Stimulated activated CD8-positive, alpha-beta memory T cell treated with anti-CD3 and anti-CD28 coated beads, Interleukin-15, amount 100 ng/mL, for 48 hours (primary cell): ENCODE results near the gene GRIPAP1.

Source experiments
- DNase-seq, 2 donors: peaks; one replicate each; pipeline ENCODE4 v3.0.0-alpha.2; 2020; ENCODE audit warnings: low read depth in 2 of 2

GRIPAP1 gene

GRCh38 chrX:48958635-48959094, 43.4 kb downstream of the GRIPAP1 start:
- no peak for DNase-seq

- DNase-seq: peak; percentile 86 to 88
Measured at GRCh38 chrX:48957827-48958634, 44.0 kb downstream of the GRIPAP1 start.

- DNase-seq: peak; percentile 57 to 67
Measured at GRCh38 chrX:48957477-48957826, 44.6 kb downstream of the GRIPAP1 start, which contains the start of gene OTUD5. OTUD5 (minus strand) TSS chrX:48957607; CDS start chrX:48957570, 37 bp downstream.

GRCh38 chrX:48956728-48957414, 45.2 kb downstream of the GRIPAP1 start:
- no peak for DNase-seq

GRCh38 chrX:48948589-48948988, 53.5 kb downstream of the GRIPAP1 start:
- DNase-seq: no peak

GRCh38 chrX:48945517-48946348, 56.3 kb downstream of the GRIPAP1 start:
- no peak for DNase-seq

GRCh38 chrX:48942895-48943294, 59.2 kb downstream of the GRIPAP1 start:
- no peak for DNase-seq

- no peak for DNase-seq
Measured at GRCh38 chrX:48940404-48940955, 61.6 kb downstream of the GRIPAP1 start.

- no peak for DNase-seq
Measured at GRCh38 chrX:48939524-48940228, 62.4 kb downstream of the GRIPAP1 start.

GRCh38 chrX:48938721-48939425, 63.2 kb downstream of the GRIPAP1 start:
- peak; percentile 70 to 76 for DNase-seq

GRCh38 chrX:48937054-48937907, 64.8 kb downstream of the GRIPAP1 start:
- peak; percentile 85 to 92 for DNase-seq

GRCh38 chrX:48936429-48937053, 65.5 kb downstream of the GRIPAP1 start:
- DNase-seq: no peak

- DNase-seq: no peak
Measured at GRCh38 chrX:48935301-48935670, 66.8 kb downstream of the GRIPAP1 start.

- no peak for DNase-seq
Measured at GRCh38 chrX:48934581-48935300, 67.3 kb downstream of the GRIPAP1 start.

GRCh38 chrX:48933757-48934156, 68.3 kb downstream of the GRIPAP1 start:
- DNase-seq: no peak

GRCh38 chrX:48927736-48928382, 74.2 kb downstream of the GRIPAP1 start:
- no peak for DNase-seq

- DNase-seq: no peak
Measured at GRCh38 chrX:48927123-48927522, 74.9 kb downstream of the GRIPAP1 start.

- no peak for DNase-seq
Measured at GRCh38 chrX:48924270-48924669, 77.8 kb downstream of the GRIPAP1 start.
